Calu3 (cell line): Measurements from ENCODE around the gene LBHD2. TPM values are rescaled to one million over a fixed set of nuclear protein-coding genes. Genes with fewer than 3 reads are reported as not detected.

Experiments
- BruUV-seq: library from RNA; stranded (reverse); fragments of 400-500 nt; replicated peaks from 2 replicates; lab custom pipeline; 2021; lab: Mats Ljungman, UMichigan
- CTCF ChIA-PET: fragments of 300-600 bp; sonication (Branson Sonifier 250); formaldehyde crosslinking; loops from one replicate; lab custom pipeline; 2022; ENCODE audit warnings: antibody characterized with exemption; lab: Charles Lee
- DNase-seq: peaks from one replicate; pipeline ENCODE4 v3.0.0; 2022
- H3K27ac Mint-ChIP-seq: one replicate; pipeline ENCODE4 v1.8.0; 2022; ENCODE audit warnings: mixed read lengths; ENCODE audit not compliant: unreplicated experiment
- H3K27me3 Mint-ChIP-seq: one replicate; pipeline ENCODE4 v1.8.0; 2022; ENCODE audit warnings: mixed read lengths; ENCODE audit not compliant: unreplicated experiment
- H3K36me3 Mint-ChIP-seq: one replicate; pipeline ENCODE4 v1.8.0; 2022; ENCODE audit warnings: mild to moderate bottlenecking, moderate library complexity, mixed read lengths; ENCODE audit not compliant: insufficient read depth, unreplicated experiment
- H3K4me1 Mint-ChIP-seq: one replicate; pipeline ENCODE4 v1.8.0; 2022; ENCODE audit warnings: mild to moderate bottlenecking, low read depth, mixed read lengths; ENCODE audit not compliant: unreplicated experiment
- H3K4me3 Mint-ChIP-seq: one replicate; pipeline ENCODE4 v1.8.0; 2022; ENCODE audit warnings: mild to moderate bottlenecking, low read depth, moderate library complexity, mixed read lengths; ENCODE audit not compliant: unreplicated experiment
- H3K9me3 Mint-ChIP-seq: one replicate; pipeline ENCODE4 v1.8.0; 2022; ENCODE audit warnings: low read depth, mixed read lengths; ENCODE audit not compliant: unreplicated experiment
- intact Hi-C: fragments of 100-400 bp; cut with micrococcal nuclease; formaldehyde crosslinking; loops from one replicate; pipeline ENCODE4 v1.10.0; 2022; ENCODE audit not compliant: unreplicated experiment
- total RNA-seq: library from RNA; stranded (reverse); gene quantifications from 2 replicates; pipeline ENCODE4 v1.2.3, GENCODE V29; 2022
- TF ChIP-seq, protein P1 (sequence below): fragments of 200-600 bp; IDR thresholded peaks from one replicate; pipeline ENCODE4 v1.8.0; 2022; ENCODE audit warnings: antibody characterized with exemption; ENCODE audit not compliant: unreplicated experiment

The LBHD2 gene
- total RNA-seq, 1 experiment from 2014 or later: not detected

DNA sequence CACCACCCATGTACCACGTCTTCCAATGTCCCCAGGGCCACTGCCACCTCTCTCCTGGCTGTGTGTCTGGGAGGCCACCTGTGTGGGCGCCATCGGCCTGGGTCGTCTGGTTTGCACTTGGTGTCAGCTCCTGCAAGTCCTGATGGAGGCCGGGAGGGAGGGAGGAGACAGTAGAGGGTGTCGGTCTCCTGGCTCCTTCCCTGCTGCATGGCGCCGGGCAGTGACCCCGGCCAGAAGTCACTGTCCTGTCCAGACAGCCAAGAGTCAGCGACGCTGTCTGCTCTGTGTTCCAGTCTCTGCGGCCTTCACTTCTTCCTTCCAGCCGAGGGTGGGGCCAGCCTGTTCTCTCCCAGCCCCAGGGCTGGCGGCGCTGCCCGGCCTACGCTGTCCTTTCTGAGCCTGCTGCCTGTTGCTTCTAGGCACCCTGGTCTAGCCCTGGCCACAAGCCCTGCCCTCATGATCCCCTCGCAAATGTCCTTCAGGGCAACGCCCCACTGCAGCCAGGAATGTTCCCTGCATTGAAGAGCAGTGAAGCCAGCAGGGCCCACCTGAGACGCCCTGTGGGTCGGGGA lies 13.0 kb upstream of the LBHD2 start:
- DNase-seq: peak; percentile 40
- Mint-ChIP-seq H3K9me3 (no peaks in the 10 kb centered on the region), H3K4me3 (peak overlapping the region; percentile 76), H3K27me3 (no peaks in the 10 kb centered on the region), H3K4me1 (peaks cover 33% of the 10 kb centered on the region), H3K27ac (peak overlapping the region; percentile 96), H3K36me3 (peaks cover 82% of the 10 kb centered on the region)
- CTCF ChIA-PET: no interaction called here
- BruUV-seq: no TSS peak
- intact Hi-C loops: loop anchor here (5.0 kb wide), 1 partner anchor 39 kb away; no protein-coding TSS in a partner anchor
- TF ChIP-seq, protein P1, sequence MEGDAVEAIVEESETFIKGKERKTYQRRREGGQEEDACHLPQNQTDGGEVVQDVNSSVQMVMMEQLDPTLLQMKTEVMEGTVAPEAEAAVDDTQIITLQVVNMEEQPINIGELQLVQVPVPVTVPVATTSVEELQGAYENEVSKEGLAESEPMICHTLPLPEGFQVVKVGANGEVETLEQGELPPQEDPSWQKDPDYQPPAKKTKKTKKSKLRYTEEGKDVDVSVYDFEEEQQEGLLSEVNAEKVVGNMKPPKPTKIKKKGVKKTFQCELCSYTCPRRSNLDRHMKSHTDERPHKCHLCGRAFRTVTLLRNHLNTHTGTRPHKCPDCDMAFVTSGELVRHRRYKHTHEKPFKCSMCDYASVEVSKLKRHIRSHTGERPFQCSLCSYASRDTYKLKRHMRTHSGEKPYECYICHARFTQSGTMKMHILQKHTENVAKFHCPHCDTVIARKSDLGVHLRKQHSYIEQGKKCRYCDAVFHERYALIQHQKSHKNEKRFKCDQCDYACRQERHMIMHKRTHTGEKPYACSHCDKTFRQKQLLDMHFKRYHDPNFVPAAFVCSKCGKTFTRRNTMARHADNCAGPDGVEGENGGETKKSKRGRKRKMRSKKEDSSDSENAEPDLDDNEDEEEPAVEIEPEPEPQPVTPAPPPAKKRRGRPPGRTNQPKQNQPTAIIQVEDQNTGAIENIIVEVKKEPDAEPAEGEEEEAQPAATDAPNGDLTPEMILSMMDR: no peak

DNA sequence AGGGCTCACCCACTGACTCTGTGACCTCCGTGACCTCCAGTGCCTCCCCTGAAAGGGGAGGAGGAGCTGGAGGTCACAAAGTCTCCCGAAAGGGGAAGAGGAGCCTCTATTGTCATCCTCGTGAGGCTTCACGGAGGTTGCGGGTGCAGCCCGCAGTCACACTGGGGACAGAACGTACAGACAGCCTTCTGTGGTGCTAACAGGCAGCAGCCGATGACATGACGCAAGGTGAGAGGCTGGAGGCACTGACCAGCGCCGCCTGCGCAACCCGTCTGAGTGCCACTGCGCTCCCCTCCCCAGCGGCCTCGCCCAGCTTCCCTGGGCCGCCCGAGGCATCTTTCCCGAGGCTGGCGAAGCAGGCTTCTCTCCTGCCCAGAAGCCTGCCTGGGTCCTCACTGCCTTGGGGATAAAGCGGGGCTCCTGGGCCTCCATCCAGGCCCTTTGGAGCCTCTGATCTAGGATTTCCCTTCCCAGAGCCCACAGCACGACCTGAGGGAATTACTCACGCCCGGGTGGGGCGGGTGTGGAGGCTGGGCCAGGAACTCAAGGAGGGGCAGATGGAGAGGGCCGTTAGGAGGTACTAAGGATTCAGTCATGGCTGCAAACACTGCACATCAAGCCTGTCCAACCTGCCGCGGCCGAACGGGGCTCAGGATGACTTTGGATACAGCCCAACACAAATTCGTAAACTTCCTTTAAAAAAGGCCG lies 12.3 kb upstream of the LBHD2 start:
- peak overlapping the region; percentile 76 for H3K4me3 Mint-ChIP-seq
- H3K9me3 Mint-ChIP-seq: no peaks in the 10 kb centered on the region
- intact Hi-C loops: loop anchor here (5.0 kb wide), 1 partner anchor 39 kb away; no protein-coding TSS in a partner anchor
- no peaks in the 10 kb centered on the region for H3K27me3 Mint-ChIP-seq
- DNase-seq: peak; percentile 76
- peaks cover 33% of the 10 kb centered on the region for H3K4me1 Mint-ChIP-seq
- no TSS peak for BruUV-seq
- H3K27ac Mint-ChIP-seq: peak overlapping the region; percentile 96
- peaks cover 80% of the 10 kb centered on the region for H3K36me3 Mint-ChIP-seq
- CTCF ChIA-PET: interaction anchor here (0.6 to 1.4 kb wide), 3 partner anchors 33 to 441 kb away, joined by 3 read pairs; no protein-coding TSS in a partner anchor
- TF ChIP-seq, protein P1: no peak

DNA sequence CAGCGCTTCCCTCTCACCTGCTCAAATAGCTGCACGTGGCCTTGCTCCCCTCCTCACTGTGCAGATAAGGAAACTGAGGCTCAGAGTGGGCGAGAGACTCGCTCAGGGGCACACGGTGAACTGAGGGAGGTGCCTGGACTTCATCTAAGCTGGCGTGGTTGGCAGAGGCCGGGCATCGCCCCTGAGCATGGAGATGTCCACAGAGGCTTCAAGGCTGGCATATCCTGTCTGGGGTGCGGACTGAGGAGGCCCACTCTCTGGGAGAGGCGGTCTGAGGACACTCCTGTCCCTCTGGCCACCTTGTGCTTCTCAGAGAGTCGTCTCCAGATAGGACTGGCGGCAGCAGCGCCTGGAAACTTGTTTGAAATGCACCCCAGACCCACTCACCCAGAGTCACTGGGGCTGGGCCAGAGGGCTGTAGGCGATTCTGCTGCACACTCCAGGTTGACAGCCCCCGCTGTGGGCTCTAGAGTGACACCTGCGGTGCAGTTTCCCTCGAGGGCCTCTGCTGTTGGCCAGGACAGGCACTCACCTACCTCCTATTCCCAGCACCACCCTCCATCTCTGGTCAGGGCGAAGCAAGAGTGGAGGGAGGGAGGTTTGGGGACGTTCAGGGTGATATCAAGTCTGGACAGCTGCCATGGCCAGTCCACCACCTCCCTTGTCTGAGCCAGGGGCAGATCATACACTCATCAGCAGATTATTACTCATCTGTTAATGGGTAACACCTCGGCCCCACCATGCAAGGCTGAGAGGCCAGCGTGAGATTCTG lies 11.2 kb upstream of the LBHD2 start:
- Mint-ChIP-seq H3K4me1 (peaks cover 23% of the 10 kb centered on the region), H3K27ac (peak overlapping the region; percentile 96), H3K27me3 (no peaks in the 10 kb centered on the region), H3K4me3 (peak overlapping the region; percentile 76), H3K36me3 (peaks cover 70% of the 10 kb centered on the region), H3K9me3 (no peaks in the 10 kb centered on the region)
- DNase-seq: peak; percentile 90
- CTCF ChIA-PET: interaction anchor here (0.5 to 1.4 kb wide), 4 partner anchors 32 to 363 kb away, joined by 3 to 4 read pairs (median 3); no protein-coding TSS in a partner anchor
- intact Hi-C loops: loop anchor here (5.0 kb wide), 1 partner anchor 40 kb away; no protein-coding TSS in a partner anchor
- BruUV-seq: TSS peak; percentile 62
- TF ChIP-seq, protein P1: peak; percentile 14

DNA sequence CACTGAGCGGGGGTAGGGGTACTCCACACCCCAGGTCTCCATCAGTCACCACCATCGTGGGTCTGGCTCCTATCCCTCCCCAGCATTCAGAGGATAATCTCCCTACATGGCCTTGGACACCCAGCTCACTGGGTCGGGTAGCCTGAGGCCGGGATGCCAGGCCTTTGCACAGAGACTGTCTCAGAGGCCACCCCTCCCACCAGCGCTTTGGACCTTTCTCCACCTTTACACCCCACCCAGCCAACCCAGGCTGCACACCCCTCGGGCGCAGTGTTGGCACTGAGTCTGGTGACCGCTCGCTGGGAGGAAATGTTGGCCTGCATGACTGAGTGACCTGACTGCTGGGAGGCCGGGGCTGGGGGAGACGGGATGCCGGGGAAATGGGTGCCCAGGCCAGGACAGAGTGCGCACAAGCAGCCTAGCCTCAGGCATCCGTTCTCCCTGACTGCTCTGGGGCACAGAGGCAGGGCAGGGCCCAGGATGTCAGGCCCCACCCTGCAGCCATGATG lies 10.6 kb upstream of the LBHD2 start:
- peak; percentile 85 for DNase-seq
- H3K4me1 Mint-ChIP-seq: peaks cover 20% of the 10 kb centered on the region
- TF ChIP-seq, protein P1: no peak
- H3K27ac Mint-ChIP-seq: peak overlapping the region; percentile 96
- intact Hi-C loops: loop anchor here (5.0 kb wide), 1 partner anchor 41 kb away; no protein-coding TSS in a partner anchor
- no peaks in the 10 kb centered on the region for H3K27me3 Mint-ChIP-seq
- H3K4me3 Mint-ChIP-seq: peak overlapping the region; percentile 76
- no TSS peak for BruUV-seq
- H3K36me3 Mint-ChIP-seq: peaks cover 66% of the 10 kb centered on the region
- CTCF ChIA-PET: interaction anchor here (0.6 to 1.4 kb wide), 3 partner anchors 32 to 93 kb away, joined by 3 to 4 read pairs (median 3); no protein-coding TSS in a partner anchor
- H3K9me3 Mint-ChIP-seq: no peaks in the 10 kb centered on the region
